NK-92 (cell line): ENCODE results near the gene PNMA8A.
"Not testable (repeated sequence)": the region's sequence is repeated elsewhere in the genome, so short reads cannot be mapped to it uniquely, and the experiment has no call there.

Experiments
- DNase-seq: peaks from one replicate; lab custom pipeline; 2025; ENCODE audit not compliant: unreplicated experiment; lab: John Stamatoyannopoulos, UW

Gene PNMA8A, protein sequence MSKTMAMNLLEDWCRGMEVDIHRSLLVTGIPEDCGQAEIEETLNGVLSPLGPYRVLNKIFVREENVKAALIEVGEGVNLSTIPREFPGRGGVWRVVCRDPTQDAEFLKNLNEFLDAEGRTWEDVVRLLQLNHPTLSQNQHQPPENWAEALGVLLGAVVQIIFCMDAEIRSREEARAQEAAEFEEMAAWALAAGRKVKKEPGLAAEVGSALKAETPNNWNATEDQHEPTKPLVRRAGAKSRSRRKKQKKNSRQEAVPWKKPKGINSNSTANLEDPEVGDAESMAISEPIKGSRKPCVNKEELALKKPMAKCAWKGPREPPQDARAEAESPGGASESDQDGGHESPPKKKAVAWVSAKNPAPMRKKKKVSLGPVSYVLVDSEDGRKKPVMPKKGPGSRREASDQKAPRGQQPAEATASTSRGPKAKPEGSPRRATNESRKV

DNA sequence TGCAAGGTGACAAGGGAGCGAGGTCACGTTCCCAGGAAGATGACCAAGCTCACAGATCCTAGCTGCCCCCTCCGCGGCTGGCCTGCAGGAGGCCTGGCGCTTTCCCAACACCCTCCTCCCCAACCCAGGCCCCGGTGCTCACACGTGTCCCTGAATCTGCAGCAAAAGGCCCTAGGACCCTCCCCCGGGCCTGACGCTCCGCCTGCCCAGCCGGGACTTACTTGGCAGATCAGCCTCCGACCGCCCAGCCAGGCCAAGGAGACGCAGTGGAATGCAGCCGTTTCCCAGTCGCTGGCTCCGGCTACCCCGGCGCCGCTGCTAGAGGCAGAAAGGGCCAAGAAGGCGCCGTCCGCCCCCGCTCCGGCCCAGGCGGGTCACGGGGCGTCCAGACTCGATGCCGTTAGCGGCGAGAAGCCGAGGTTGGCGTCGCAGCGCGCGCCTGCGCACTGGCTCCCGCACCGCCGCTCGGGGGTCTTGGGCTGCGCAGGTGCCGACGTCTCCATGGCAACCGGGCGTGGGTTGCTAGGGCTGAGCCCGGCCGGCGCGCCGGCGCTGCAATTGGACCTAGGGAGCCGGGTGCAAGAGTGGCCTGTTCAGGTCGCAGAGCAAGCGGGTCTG, at the start of gene PNMA8A:
PNMA8A (minus strand) TSS at position 448 of the 618 bp plus-strand sequence. CDS start 528 bp downstream, outside the sequence.
- DNase-seq, result no peak

DNA sequence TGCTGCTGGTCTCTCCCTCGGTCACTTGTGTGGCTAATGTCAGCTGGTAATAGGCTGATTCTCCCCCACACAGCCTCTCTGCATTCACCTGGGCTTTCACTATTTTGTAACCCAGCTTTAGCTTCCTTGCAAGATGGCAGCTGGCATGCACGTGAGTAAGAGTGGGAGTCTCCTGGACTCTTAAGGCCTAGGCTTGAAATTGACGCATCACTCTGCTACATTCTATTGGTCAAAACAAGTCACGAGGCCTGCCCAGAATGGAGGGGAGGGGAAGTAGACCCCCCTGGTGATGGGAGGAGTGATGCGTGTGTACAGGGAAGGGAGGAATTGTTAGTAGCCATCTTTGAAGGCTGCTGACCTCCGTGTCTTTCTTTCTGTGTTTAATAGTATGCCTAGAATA, 49.3 kb upstream of the PNMA8A start:
- DNase-seq, result no peak

DNA sequence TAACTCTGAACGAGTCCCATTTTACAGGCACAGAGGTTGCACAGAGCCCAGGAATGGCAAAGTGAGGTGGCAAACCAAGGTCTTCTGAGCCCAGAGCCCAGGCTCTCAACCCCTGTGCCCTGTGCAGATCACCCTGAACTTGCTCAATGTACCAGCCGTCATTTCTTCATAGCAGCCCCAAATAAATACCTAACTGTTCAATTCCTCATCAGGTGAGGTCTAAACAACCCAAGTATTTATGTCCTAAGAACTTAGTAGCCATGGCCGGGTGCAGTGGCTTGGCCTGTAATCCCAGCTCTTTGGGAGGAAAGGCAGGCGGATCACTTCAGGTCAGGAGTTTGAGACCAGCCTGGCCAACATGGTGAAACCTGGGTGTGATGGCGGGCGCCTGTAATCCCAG, 46.1 kb upstream of the PNMA8A start:
- DNase-seq, result no peak

DNA sequence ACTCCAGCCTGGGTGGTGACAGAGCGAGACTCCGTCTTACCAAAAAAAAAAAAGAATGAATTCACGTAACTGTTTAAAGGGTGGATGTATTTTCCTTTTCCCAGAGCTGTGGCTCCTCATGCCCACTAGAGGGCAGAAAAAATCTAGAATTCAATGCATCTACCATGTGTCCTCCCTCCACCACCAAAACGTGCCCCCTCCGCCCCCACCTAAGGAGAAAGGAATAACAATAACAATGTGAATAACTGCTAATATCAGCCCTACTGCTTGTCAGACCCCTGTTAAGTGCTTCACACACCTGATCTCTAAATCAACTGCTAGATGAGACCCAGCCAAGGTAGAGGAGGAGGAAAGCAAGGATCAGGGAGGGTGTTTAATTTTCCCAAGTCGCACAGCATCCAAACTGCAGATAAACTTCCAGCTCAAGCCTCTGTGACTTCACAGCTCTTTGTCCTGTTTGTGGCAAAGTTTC, 44.6 kb upstream of the PNMA8A start:
- DNase-seq, result no peak

DNA sequence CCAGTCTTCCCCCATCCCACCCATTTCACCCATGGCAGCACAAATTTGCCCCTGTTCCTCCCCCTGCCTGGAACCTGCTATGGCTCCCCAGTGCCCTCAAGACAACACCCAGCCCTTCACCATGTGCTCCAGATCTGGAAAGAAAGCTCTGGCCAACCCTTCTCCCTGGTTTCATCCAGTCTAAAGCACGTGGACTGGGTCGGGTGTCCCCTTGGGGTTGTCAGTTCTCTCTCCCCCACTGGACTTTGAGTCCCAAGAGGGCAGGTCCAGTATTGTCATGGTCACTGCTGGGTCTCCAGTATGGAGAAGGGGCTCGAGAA, 43.9 kb upstream of the PNMA8A start:
- DNase-seq, result no peak

DNA sequence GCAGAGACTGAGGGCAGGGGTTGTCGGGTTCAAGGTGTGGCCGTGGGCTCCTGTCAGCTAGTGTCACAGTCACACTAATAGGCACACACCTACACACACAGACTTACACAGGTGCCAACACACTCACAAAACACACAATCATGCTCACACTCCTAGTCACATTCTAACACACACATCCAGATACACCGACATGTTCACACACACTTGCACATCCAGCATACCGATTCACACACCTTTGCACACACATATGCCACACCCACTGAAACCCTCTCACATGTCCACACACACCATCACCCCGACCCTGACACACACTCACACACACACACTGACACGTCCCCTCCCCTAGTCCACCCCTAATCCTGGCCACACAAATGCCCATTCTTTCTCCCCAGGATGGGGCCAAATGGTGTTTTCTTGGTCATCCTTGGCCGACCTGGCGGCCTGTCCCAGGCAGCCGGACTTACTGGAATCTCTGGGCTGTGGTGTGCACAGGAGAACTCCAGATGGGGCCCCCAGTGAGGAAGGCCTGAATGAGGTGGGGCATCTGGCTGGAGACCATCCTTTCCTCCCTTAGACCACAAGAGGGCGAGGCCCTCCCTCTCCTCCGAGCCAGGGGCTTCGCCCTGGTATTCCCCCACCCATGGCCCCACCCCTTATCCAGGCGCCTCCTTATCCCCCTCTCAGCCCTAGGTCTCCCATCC, 43.4 kb upstream of the PNMA8A start:
- DNase-seq, result no peak

DNA sequence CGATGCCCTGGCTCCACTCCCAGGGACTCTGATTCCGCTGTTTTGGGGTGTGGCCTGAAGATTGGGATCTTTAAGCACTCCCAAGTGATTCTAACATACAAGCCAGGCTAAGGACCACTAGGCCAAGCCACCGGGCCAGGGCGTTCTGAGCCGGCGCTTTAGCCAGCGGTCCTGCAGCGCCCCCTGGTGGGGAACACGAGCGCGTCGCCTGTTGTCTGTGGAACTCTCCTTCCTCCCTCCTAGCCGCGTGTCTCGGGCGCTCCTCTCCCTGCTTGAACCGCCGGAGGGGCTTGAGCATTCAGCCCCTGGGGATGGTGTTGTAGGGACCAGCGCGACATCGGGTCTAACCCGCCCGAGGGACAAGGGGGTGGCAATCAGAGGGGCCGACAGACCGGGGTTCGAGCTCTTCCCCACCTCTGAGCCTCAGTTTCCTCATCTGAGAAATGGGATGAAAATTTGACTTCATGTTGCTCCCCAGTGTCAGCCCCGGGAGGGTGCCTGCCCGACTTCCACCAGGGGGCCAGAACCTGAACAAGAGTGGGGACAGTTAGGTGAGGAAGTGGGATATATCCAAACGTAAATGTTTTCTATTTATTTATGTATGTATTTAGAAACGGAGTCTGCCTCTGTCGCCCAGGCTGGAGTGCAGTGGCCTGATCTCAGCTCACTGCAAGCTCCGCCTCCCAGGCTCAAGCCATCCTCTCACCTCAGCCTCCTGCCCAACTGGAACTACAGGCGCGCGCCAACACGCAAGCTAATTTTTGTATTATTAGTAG, 42.3 kb upstream of the PNMA8A start:
- DNase-seq, result no peak

DNA sequence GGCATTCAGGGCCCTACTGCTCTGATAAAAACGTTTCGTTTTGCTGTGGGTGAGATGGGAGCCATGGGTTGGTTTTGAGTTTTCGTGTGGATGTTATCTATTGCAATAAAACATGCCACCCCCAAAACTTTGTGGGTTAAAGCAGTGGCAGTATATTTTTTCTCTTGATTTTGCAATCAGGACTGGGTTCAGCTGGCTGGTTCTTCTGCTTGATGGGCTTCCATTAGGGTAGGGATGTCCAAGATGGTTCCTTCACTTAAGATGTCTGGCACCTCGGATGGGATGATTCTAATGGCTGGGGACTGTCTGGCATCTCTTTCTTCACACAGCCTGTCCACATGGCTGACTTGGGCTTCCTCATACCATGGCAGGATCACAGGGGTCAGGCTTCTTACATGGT, 39.9 kb upstream of the PNMA8A start:
- DNase-seq, result no peak

DNA sequence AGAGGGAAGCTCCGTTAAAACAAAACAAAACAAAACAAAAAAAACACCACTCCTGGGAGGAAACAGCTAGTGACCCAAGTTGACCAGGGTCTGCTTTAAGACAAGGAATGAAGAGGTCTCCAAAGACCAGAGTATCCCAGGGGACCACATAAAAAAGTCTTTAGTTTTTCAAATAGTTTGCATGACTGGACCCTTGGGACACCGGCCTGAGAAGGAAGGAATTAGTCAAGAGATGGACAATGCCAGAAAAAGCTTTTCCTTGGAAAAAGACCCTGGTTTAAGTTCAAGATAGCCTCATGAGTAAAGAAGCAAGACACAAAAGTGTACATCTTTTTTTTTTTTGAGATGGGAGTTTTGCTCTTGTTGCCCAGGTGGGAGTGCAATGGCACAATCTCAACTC, 36.8 kb upstream of the PNMA8A start:
- no peak for DNase-seq

DNA sequence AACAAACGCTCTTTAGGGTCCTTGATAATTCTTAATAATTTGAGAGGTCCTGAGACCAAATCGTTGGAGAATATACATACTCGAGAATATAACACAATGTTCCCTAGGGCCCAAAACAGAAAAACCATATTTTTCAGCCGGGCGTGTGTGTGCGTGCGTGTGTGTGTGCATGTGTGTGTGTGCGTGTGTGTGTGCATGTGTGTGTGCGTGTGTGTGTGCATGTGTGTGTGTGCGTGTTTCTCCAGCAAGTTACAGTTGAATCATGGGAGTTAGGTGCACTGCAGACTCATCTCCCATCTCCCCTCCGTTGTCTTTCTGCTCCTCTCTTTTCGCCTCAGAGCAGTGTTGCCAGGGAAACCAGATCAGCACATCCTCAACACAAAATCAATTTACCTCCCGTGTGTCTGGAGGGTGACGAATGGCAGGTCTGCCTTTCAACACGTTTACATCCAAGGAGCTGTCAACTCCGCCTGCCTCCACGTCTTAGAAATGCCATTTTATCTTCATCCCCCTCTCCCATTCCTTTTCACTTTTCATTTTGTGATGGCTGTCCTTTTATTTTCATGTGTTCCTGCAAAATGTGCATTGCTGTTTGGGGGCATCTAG, 32.6 kb upstream of the PNMA8A start:
- no peak for DNase-seq

DNA sequence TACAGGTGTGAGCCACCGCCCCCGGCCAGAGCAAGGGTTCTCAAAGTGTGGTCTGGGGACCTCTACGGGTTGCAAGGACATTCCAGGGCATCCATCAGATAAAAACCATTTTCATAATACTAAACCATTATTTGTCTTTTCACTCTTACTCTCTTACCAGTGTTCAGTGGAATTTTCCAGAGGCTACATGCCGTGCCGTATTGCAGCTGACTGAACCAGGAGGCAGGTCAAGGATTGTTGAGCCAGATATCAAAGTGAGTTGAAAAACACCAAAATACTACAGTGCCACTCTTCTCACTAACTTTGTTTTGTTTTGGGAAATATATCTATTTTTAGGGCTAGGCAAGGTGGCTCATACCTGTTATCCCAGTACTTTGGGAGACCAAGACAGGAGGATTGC, 31.5 kb upstream of the PNMA8A start:
- DNase-seq, result no peak

DNA sequence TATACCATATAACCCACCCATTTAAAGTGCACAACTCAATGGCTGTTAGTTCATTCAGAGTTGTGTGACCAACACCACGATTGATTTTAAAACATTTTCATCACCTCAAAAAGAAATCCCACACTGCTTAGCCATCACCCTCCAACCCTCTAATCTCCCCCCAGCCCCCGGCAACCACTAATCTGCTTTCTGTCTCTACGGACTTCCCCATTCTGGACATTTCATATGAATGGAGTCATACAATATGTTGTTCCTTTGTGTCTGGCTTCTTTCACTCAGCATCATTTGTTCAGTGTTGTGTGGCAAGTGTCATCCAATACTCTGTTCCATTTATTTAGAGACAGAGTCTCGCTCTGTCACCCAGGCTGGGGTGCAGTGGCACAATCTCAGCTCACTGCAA, 28.3 kb upstream of the PNMA8A start:
- no peak for DNase-seq

DNA sequence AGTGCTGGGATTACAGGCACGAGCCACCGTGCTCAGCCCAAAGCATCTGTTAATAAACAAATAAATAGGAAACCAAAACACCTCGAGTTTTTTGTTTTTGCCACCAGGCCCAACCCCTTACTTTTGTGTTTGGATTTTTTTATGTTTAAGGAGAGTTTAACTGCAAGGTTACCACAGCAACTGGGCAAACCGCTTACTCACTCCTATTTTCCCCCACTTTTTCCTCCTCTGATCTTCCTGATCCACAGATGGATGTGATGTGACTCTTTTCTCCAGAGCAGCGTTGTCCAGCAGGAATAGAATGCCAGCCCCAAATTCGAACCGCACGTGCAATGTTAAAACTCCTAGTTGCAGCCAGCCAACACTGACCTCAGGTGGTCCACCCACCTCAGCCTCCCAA, 26.4 kb upstream of the PNMA8A start:
- no peak for DNase-seq

DNA sequence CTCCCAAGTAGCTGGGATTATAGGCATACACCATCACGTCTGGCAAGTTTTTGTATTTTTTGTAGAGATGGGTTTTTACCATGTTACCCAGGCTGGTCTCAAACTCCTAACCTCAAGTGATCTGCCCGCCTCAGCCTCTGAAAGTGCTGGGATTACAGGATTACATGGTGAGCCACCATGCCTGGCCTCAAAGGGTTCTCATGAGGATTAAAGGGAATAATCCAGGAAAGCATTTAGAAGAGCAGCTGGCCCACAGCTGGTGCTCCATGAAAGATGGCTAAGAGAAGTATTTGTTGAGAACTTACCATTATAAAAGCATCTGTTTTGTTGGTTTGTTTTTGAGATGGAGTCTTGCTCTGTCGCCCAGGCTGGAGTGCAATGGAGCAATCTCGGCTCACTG, 25.5 kb upstream of the PNMA8A start:
- not testable (repeated sequence) for DNase-seq

DNA sequence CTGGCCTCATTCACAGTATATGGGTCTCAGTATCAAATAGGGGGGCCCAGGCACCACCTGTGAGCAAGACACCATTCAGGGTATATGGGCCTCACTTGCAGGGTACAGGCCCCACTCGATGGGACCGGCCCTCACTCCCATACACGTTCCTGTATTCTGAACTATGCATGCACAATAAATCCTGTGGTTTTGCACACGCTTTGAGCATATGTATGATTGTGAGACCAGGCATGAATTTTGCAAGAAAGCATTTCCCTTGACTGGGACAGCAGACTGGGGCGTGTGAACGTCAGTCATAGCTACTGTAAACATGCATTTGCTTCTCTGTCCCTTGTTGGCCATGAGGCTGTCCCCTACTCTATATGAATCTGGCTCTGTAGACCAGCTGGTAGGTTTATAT, 24.9 kb upstream of the PNMA8A start:
- DNase-seq, result no peak

DNA sequence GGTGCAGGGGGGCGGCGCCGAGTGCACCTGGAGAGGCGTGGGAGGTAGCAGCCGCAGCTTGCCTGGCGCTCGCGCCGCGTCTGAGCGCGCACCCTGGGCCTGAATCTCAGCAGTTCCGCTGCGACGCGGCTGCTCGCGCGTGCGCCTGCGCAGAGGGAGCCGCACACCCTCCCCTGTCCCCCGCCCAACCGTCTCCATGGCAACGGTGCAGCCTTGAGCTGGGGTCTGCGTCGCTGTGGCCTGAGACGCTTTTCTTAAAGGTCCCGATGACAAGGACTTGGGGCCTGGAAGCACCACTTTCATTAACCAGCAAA, 24.4 kb upstream of the PNMA8A start, which contains the start of gene PNMA8B:
PNMA8B (minus strand) TSS at position 82 of the 314 bp plus-strand sequence. CDS start 402 bp downstream, outside the sequence.
- DNase-seq, result no peak

DNA sequence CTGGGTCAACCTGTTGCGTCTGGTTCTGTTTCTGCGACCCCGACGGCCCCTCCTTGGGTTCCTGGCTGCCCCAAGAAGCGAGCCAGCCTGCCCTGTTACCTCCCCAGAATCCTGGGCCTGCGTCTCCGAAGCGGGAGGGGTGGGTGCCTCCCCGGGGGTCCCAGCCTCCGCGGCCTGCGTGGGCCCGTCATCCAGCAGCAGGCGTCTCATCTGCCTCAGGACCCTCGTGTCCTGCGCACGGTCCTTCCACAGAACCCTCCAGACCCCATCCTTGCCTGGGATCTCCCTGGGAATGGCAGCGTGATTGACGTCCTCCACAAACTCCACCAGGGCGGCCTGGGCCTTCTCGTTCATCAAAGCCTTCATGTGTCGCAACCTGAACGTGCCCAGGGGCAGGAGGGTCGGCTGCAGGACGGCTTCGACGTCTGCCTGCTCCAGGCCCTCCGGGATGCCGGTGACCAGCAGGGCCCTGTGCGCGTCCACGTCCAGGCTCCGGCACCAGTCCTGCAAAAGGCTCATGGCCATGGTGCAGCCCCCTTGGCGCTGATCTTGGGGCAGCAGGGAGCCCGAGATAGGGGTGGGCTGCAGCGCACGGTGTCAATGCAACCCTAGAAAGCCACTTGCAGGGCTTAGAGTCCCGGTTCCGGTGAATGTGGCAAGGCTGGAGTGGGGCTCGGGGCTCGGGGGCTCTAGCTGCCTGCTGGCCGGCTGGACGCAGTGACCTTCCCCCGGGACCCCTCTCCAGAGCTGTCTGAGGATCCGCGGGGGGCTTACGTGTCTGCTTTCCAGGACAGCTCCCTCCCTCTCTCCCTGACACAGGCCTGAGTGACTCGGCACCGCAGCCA, 23.8 kb upstream of the PNMA8A start:
- no peak for DNase-seq

DNA sequence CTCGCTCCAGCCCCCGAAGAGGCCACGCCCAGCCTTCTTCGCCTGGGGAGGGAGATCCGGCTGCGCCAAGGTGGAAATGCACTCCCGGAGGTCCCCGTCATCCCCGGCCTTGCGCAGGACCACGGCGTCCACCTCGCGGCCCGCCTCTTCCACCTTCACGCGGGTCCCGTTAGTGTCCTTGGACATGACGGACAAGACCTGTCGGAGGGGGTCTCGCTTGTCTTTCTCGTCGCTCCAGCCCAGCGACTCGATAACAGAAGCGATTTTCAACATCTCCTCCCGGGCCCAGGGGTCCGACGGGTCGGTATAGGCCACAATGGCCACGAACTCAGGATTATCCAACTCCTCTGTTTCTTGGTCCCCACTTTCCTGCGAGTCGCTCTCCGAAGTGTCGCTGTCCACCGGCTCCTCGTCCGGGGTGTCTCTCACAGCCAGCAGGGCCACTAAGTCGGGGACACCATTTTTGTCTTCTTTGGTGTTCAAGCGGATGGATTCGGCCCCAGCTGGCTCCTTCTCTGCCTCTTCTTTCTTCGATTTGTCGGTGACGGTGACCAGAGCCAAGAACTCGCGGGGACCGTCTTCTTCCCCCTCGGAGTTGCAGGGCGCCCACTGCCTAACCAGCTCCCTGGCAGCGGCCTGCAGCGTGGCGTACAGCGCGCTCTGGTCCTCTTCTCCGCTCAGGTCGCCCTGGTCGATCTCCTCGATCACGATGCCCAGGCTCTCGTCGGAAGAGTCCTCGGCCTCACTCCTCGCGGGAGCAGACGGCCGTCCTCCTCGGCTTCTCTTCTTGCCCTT, 23.0 kb upstream of the PNMA8A start:
- no peak for DNase-seq
